TTC549 (cell line): ENCODE results near the gene TTC39C.

ENCODE experiments used
- FAIRE-seq: peaks from 2 replicates; lab custom pipeline; 2012; peaks lifted over from hg19 to GRCh38; lab: Jason Lieb, UNC

TTC39C gene

GRCh38 chr18:24014062-24014985 lies at the start of gene TTC39C:
TTC39C (plus strand) TSS chr18:24014754; CDS start chr18:24014872, 118 bp downstream.
- no peak for FAIRE-seq

GRCh38 chr18:23966909-23967308 lies 47.6 kb upstream of the TTC39C start:
- FAIRE-seq, result no peak

- no peak for FAIRE-seq
These were observed 47.0 kb upstream of the TTC39C start for GRCh38 chr18:23967321-23968089.

GRCh38 chr18:23968638-23969604 lies 45.6 kb upstream of the TTC39C start:
- FAIRE-seq, result no peak

- no peak for FAIRE-seq
These were observed 44.9 kb upstream of the TTC39C start for GRCh38 chr18:23969664-23970063.

- no peak for FAIRE-seq
These were observed 44.1 kb upstream of the TTC39C start for GRCh38 chr18:23970161-23971096.

- no peak for FAIRE-seq
These were observed 43.5 kb upstream of the TTC39C start for GRCh38 chr18:23971097-23971440.

- no peak for FAIRE-seq
These were observed 42.8 kb upstream of the TTC39C start for GRCh38 chr18:23971666-23972230.

- FAIRE-seq, result no peak
These were observed 42.1 kb upstream of the TTC39C start for GRCh38 chr18:23972453-23972852.

GRCh38 chr18:23977103-23977502 lies 37.5 kb upstream of the TTC39C start:
- FAIRE-seq, result no peak

- FAIRE-seq, result no peak
These were observed 36.7 kb upstream of the TTC39C start for GRCh38 chr18:23977719-23978483.

- FAIRE-seq, result no peak
These were observed 33.1 kb upstream of the TTC39C start for GRCh38 chr18:23981369-23981980.

- no peak for FAIRE-seq
These were observed 32.1 kb upstream of the TTC39C start for GRCh38 chr18:23982155-23983079.

- FAIRE-seq, result no peak
These were observed 31.4 kb upstream of the TTC39C start for GRCh38 chr18:23983112-23983511.

GRCh38 chr18:23986600-23987359 lies 27.8 kb upstream of the TTC39C start:
- FAIRE-seq, result no peak

- FAIRE-seq, result no peak
These were observed 23.8 kb upstream of the TTC39C start for GRCh38 chr18:23990474-23991410.
